ENCODE data around the gene ERAP2. TPM values are rescaled to one million over a fixed set of nuclear protein-coding genes. Genes with fewer than 3 reads are reported as not detected.

The ERAP2 gene
- polyA plus RNA-seq, 1 donor (not counting 4 experiments of a cell fraction or from before 2014, with no cell fraction given): 41.0 TPM

GRCh38 chr5:96837303-96837702, 39.0 kb upstream of the ERAP2 start:
- no peaks in the 10 kb centered on the region for H3K9me1 ChIP-seq (ENCODE audit: control insufficient read depth, extremely low read depth, insufficient read depth, low read length)
- H3K27ac ChIP-seq (ENCODE audit: control insufficient read depth, insufficient read depth, low read length): no peak overlapping the region
- TF ChIP-seq CTCF (optimal IDR thresholded peaks at IDR 0.05 in 1 of 3, IDR thresholded peaks at IDR 0.05 in 1 of 3, conservative IDR thresholded peaks at IDR 0.05 in 1 of 3; ENCODE audit: extremely low read depth in 1 of 3, insufficient read depth in 2 of 3, low read length in 3 of 3) (no peak), EZH2 (IDR thresholded peaks at IDR 0.05; ENCODE audit: low read length) (no peak)
- no peaks in the 10 kb centered on the region for H3K79me2 ChIP-seq (ENCODE audit: control insufficient read depth, insufficient read depth, low read length)
- peaks cover 14% of the 10 kb centered on the region for H3K4me1 ChIP-seq (ENCODE audit: control insufficient read depth, extremely low read depth, insufficient read depth, low read length)
- no peaks in the 10 kb centered on the region for H3K36me3 ChIP-seq (ENCODE audit: control insufficient read depth in 2 of 2, extremely low read depth in 1 of 2, insufficient read depth in 2 of 2, low read length in 2 of 2)
- no peak overlapping the region for H3K4me3 ChIP-seq (ENCODE audit: control insufficient read depth in 2 of 3, extremely low read depth in 1 of 3, insufficient read depth in 2 of 3, low read depth in 1 of 3, low read length in 3 of 3)
- FAIRE-seq (no peak), DNase-seq (ENCODE audit: low read depth, low spot score) (no peak)
- no peaks in the 10 kb centered on the region for H3K9me3 ChIP-seq (ENCODE audit: control insufficient read depth, low read depth, low read length)
- H4K20me1 ChIP-seq (ENCODE audit: control insufficient read depth, extremely low read depth, insufficient read depth, low read length): no peaks in the 10 kb centered on the region
- H2AFZ ChIP-seq (ENCODE audit: control insufficient read depth, low read length): no peak overlapping the region
- no peaks in the 10 kb centered on the region for H3K27me3 ChIP-seq (ENCODE audit: control insufficient read depth, extremely low read depth, insufficient read depth, low read length)
- no peak overlapping the region for H3K9ac ChIP-seq (ENCODE audit: control insufficient read depth, extremely low read depth, insufficient read depth, low read length)
- H3K4me2 ChIP-seq (ENCODE audit: control insufficient read depth, extremely low read depth, insufficient read depth, low read depth, low read length): no peak overlapping the region
- dilution Hi-C loops (cut with MboI; ENCODE audit: extremely low pct_ligation_motif_present, low sequenced_read_pairs): no loop called here

- peak overlapping the region; percentile 66 for H2AFZ ChIP-seq (ENCODE audit: control insufficient read depth, low read length)
- no peaks in the 10 kb centered on the region for H3K79me2 ChIP-seq (ENCODE audit: control insufficient read depth, insufficient read depth, low read length)
- dilution Hi-C loops (cut with MboI; ENCODE audit: extremely low pct_ligation_motif_present, low sequenced_read_pairs): no loop called here
- H3K9me3 ChIP-seq (ENCODE audit: control insufficient read depth, low read depth, low read length): no peaks in the 10 kb centered on the region
- no peak overlapping the region for H3K27ac ChIP-seq (ENCODE audit: control insufficient read depth, insufficient read depth, low read length)
- H3K4me1 ChIP-seq (ENCODE audit: control insufficient read depth, extremely low read depth, insufficient read depth, low read length): peaks cover 16% of the 10 kb centered on the region
- no peaks in the 10 kb centered on the region for H4K20me1 ChIP-seq (ENCODE audit: control insufficient read depth, extremely low read depth, insufficient read depth, low read length)
- no peaks in the 10 kb centered on the region for H3K9me1 ChIP-seq (ENCODE audit: control insufficient read depth, extremely low read depth, insufficient read depth, low read length)
- no peaks in the 10 kb centered on the region for H3K36me3 ChIP-seq (ENCODE audit: control insufficient read depth in 2 of 2, extremely low read depth in 1 of 2, insufficient read depth in 2 of 2, low read length in 2 of 2)
- TF ChIP-seq CTCF (optimal IDR thresholded peaks at IDR 0.05 in 1 of 3, IDR thresholded peaks at IDR 0.05 in 1 of 3, conservative IDR thresholded peaks at IDR 0.05 in 1 of 3; ENCODE audit: extremely low read depth in 1 of 3, insufficient read depth in 2 of 3, low read length in 3 of 3): no peak
- no peak for TF ChIP-seq EZH2 (IDR thresholded peaks at IDR 0.05; ENCODE audit: low read length)
- DNase-seq (ENCODE audit: low read depth, low spot score) (no peak), FAIRE-seq (peak; percentile 13)
- no peaks in the 10 kb centered on the region for H3K27me3 ChIP-seq (ENCODE audit: control insufficient read depth, extremely low read depth, insufficient read depth, low read length)
- H3K4me2 ChIP-seq (ENCODE audit: control insufficient read depth, extremely low read depth, insufficient read depth, low read depth, low read length): no peak overlapping the region
- H3K9ac ChIP-seq (ENCODE audit: control insufficient read depth, extremely low read depth, insufficient read depth, low read length): no peak overlapping the region
- no peak overlapping the region for H3K4me3 ChIP-seq (ENCODE audit: control insufficient read depth in 2 of 3, extremely low read depth in 1 of 3, insufficient read depth in 2 of 3, low read depth in 1 of 3, low read length in 3 of 3)
Measured at GRCh38 chr5:96838201-96839070, 37.9 kb upstream of the ERAP2 start.
